Measurements from ENCODE around the gene ACTN1.

ACTN1 gene

GRCh38 chr14:68886109-68886434 lies 93.0 kb downstream of the ACTN1 start:
- in situ Hi-C loops (cut with MboI; ENCODE audit: low sequenced_read_pairs, unreplicated experiment) = no loop called here
- no peak for TF ChIP-seq CTCF (IDR thresholded peaks at IDR 0.05; ENCODE audit: borderline replicate concordance, control extremely low read depth, extremely low read depth, insufficient read depth, missing control alignments)
- DNase-seq (ENCODE audit: low spot score) = no peak

- TF ChIP-seq CTCF (IDR thresholded peaks at IDR 0.05; ENCODE audit: borderline replicate concordance, control extremely low read depth, extremely low read depth, insufficient read depth, missing control alignments) = no peak
- no peak for DNase-seq (ENCODE audit: low spot score)
- in situ Hi-C loops (cut with MboI; ENCODE audit: low sequenced_read_pairs, unreplicated experiment) = no loop called here
These were observed 93.6 kb downstream of the ACTN1 start for GRCh38 chr14:68885226-68886108.

- no peak for DNase-seq (ENCODE audit: low spot score)
- TF ChIP-seq CTCF (IDR thresholded peaks at IDR 0.05; ENCODE audit: borderline replicate concordance, control extremely low read depth, extremely low read depth, insufficient read depth, missing control alignments) = no peak
- in situ Hi-C loops (cut with MboI; ENCODE audit: low sequenced_read_pairs, unreplicated experiment) = no loop called here
These were observed 94.8 kb downstream of the ACTN1 start for GRCh38 chr14:68884031-68885030.

GRCh38 chr14:68882235-68882634 lies 96.9 kb downstream of the ACTN1 start:
- TF ChIP-seq CTCF (IDR thresholded peaks at IDR 0.05; ENCODE audit: borderline replicate concordance, control extremely low read depth, extremely low read depth, insufficient read depth, missing control alignments) = no peak
- in situ Hi-C loops (cut with MboI; ENCODE audit: low sequenced_read_pairs, unreplicated experiment) = no loop called here
- no peak for DNase-seq (ENCODE audit: low spot score)

GRCh38 chr14:68881396-68881795 lies 97.7 kb downstream of the ACTN1 start:
- no peak for TF ChIP-seq CTCF (IDR thresholded peaks at IDR 0.05; ENCODE audit: borderline replicate concordance, control extremely low read depth, extremely low read depth, insufficient read depth, missing control alignments)
- DNase-seq (ENCODE audit: low spot score) = no peak
- in situ Hi-C loops (cut with MboI; ENCODE audit: low sequenced_read_pairs, unreplicated experiment) = no loop called here

GRCh38 chr14:68880581-68881105 lies 98.5 kb downstream of the ACTN1 start:
- TF ChIP-seq CTCF (IDR thresholded peaks at IDR 0.05; ENCODE audit: borderline replicate concordance, control extremely low read depth, extremely low read depth, insufficient read depth, missing control alignments) = no peak
- in situ Hi-C loops (cut with MboI; ENCODE audit: low sequenced_read_pairs, unreplicated experiment) = no loop called here
- DNase-seq (ENCODE audit: low spot score) = no peak

Measured in GM13976 (cell line).